Liver (tissue), 3 donors: ENCODE results near the gene HMG20A.

Source experiments
- EGR1 ChIP-seq, 2 donors: IDR thresholded peaks; 2 replicates each; pipeline ENCODE4 v1.6.1; 2016 to 2018; ENCODE audit warnings: antibody characterized with exemption in 2 of 2, low read depth in 2 of 2
- GABPA ChIP-seq, 2 donors: IDR thresholded peaks in 1 of 2; conservative IDR thresholded peaks in 1 of 2; 2 replicates each; pipeline ENCODE4 v1.6.1; 2016; ENCODE audit warnings: antibody characterized with exemption in 2 of 2, mild to moderate bottlenecking in 1 of 2, moderate library complexity in 1 of 2
- JUND ChIP-seq, 2 donors: IDR thresholded peaks; 2 replicates each; pipeline ENCODE4 v1.6.1; 2016; ENCODE audit warnings: antibody characterized with exemption in 2 of 2
- RAD21 ChIP-seq, 2 donors: IDR thresholded peaks; 2 replicates each; pipeline ENCODE4 v1.6.1; 2016; ENCODE audit warnings: antibody characterized with exemption in 2 of 2, mild to moderate bottlenecking in 2 of 2
- RXRA ChIP-seq, 2 donors: IDR thresholded peaks; 2 replicates each; pipeline ENCODE4 v1.6.1; 2017 to 2018; ENCODE audit warnings: antibody characterized with exemption in 2 of 2, mild to moderate bottlenecking in 1 of 2
- SP1 ChIP-seq: IDR thresholded peaks from 2 replicates; pipeline ENCODE4 v1.6.1; 2018; ENCODE audit warnings: antibody characterized with exemption, mild to moderate bottlenecking
- TAF1 ChIP-seq: conservative IDR thresholded peaks from 2 replicates; pipeline ENCODE4 v1.6.1; 2016; ENCODE audit warnings: antibody characterized with exemption, mild to moderate bottlenecking
- YY1 ChIP-seq: IDR thresholded peaks from 2 replicates; pipeline ENCODE4 v1.6.1; 2016; ENCODE audit warnings: antibody characterized with exemption, mild to moderate bottlenecking
- TF ChIP-seq, protein P1 (sequence below): fragments of 150-350 bp; IDR thresholded peaks from 2 replicates; pipeline ENCODE4 v1.5.1; 2017; ENCODE audit warnings: improper control_type of control experiment, low read depth, low read length; ENCODE audit not compliant: missing input control
- TF ChIP-seq, protein P2 (sequence below): IDR thresholded peaks from 2 replicates; pipeline ENCODE4 v1.6.1; 2016; ENCODE audit warnings: antibody characterized with exemption, mild to moderate bottlenecking
- TF ChIP-seq, protein P3 (sequence below): IDR thresholded peaks from 2 replicates; pipeline ENCODE4 v1.6.1; 2016; ENCODE audit warnings: antibody characterized with exemption
- donor health status: healthy.
- donor health status: healthy.

DNA sequence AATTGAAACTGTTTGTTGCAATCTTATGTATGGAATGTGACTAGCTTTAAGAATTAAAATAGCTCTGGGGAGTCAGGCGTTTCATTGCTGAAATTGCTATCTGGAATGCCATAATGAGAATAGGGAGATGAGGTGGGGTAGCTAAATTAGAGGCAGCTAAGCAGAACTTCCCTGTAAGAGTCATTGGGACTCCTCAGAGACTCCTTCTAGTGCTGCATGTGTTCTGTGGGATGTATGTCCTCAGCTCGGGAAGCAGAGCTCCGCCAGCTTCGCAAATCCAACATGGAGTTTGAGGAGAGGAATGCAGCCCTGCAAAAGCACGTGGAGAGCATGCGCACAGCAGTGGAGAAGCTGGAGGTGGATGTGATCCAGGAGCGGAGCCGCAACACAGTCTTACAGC lies 57.4 kb downstream of the HMG20A start:
- no peak for TF ChIP-seq GABPA (IDR thresholded peaks at IDR 0.05 in 1 of 2, conservative IDR thresholded peaks at IDR 0.05 in 1 of 2)
- no peak for TF ChIP-seq YY1
- TF ChIP-seq, protein P1, sequence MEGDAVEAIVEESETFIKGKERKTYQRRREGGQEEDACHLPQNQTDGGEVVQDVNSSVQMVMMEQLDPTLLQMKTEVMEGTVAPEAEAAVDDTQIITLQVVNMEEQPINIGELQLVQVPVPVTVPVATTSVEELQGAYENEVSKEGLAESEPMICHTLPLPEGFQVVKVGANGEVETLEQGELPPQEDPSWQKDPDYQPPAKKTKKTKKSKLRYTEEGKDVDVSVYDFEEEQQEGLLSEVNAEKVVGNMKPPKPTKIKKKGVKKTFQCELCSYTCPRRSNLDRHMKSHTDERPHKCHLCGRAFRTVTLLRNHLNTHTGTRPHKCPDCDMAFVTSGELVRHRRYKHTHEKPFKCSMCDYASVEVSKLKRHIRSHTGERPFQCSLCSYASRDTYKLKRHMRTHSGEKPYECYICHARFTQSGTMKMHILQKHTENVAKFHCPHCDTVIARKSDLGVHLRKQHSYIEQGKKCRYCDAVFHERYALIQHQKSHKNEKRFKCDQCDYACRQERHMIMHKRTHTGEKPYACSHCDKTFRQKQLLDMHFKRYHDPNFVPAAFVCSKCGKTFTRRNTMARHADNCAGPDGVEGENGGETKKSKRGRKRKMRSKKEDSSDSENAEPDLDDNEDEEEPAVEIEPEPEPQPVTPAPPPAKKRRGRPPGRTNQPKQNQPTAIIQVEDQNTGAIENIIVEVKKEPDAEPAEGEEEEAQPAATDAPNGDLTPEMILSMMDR: no peak
- TF ChIP-seq RAD21 (IDR thresholded peaks at IDR 0.05): no peak
- no peak for TF ChIP-seq TAF1
- TF ChIP-seq SP1: no peak
- no peak for TF ChIP-seq JUND (IDR thresholded peaks at IDR 0.05)
- TF ChIP-seq, protein P2, sequence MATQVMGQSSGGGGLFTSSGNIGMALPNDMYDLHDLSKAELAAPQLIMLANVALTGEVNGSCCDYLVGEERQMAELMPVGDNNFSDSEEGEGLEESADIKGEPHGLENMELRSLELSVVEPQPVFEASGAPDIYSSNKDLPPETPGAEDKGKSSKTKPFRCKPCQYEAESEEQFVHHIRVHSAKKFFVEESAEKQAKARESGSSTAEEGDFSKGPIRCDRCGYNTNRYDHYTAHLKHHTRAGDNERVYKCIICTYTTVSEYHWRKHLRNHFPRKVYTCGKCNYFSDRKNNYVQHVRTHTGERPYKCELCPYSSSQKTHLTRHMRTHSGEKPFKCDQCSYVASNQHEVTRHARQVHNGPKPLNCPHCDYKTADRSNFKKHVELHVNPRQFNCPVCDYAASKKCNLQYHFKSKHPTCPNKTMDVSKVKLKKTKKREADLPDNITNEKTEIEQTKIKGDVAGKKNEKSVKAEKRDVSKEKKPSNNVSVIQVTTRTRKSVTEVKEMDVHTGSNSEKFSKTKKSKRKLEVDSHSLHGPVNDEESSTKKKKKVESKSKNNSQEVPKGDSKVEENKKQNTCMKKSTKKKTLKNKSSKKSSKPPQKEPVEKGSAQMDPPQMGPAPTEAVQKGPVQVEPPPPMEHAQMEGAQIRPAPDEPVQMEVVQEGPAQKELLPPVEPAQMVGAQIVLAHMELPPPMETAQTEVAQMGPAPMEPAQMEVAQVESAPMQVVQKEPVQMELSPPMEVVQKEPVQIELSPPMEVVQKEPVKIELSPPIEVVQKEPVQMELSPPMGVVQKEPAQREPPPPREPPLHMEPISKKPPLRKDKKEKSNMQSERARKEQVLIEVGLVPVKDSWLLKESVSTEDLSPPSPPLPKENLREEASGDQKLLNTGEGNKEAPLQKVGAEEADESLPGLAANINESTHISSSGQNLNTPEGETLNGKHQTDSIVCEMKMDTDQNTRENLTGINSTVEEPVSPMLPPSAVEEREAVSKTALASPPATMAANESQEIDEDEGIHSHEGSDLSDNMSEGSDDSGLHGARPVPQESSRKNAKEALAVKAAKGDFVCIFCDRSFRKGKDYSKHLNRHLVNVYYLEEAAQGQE: no peak
- TF ChIP-seq, protein P3, sequence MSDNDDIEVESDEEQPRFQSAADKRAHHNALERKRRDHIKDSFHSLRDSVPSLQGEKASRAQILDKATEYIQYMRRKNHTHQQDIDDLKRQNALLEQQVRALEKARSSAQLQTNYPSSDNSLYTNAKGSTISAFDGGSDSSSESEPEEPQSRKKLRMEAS: no peak
- TF ChIP-seq EGR1 (IDR thresholded peaks at IDR 0.05; ENCODE audit: low read depth in 2 of 2): no peak
- no peak for TF ChIP-seq RXRA (IDR thresholded peaks at IDR 0.05)
